GM18508 (cell line): ENCODE measurements around the gene NDUFS2.

ENCODE experiments used
- ATAC-seq: cut with Tn5 transposase; IDR thresholded peaks from one replicate; pipeline ENCODE4 v1.9.1; 2021; ENCODE audit warnings: moderate number of reproducible peaks; ENCODE audit not compliant: insufficient read depth, unreplicated experiment

NDUFS2 gene

DNA sequence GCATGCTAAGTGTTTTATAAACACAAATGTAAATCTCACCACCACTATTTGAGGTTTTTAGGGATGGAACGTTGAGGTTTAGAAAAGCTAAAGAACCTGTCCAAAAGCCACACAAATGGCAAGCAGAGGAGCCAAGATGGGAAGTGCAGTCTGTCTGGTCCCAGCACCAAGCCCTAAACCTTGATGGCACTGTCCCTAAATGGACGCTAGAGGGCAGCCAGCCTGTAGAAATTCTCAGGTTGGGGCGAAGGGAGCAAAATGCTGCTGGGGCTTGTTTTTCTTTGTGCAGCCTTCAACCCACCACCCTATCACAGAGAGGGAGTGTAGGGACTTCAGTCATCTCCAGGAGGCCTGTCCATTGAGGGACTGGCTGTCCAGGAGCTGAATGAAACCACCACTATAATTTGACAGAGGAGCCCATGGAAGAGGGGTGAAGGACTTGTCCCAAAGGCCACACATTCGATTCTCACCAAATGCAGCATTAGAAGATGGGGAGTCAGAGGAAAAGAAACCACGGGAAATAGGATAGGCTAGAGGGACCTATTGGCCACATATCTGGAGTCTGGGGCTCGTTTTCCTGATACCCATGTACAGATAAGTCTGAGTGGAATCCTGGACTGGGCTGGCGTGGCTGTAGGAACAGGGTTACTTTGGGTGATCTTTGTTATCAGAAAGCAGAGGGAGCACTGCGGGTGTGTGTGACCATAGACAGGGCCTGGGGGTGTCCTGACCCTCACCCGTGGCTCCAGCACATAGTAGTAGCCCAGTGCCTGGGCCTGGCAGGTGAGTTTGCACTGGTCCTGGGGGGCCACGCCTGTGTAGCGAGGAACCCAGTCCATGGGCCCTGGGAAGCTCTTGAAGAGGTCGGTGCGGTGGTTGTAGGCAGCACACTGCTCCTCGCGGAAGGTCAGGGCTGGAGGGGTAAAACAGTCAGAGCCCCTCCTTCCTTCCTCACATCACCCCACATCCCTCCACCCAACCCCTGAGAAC lies 9.4 kb upstream of the NDUFS2 start:
- no peak for ATAC-seq

DNA sequence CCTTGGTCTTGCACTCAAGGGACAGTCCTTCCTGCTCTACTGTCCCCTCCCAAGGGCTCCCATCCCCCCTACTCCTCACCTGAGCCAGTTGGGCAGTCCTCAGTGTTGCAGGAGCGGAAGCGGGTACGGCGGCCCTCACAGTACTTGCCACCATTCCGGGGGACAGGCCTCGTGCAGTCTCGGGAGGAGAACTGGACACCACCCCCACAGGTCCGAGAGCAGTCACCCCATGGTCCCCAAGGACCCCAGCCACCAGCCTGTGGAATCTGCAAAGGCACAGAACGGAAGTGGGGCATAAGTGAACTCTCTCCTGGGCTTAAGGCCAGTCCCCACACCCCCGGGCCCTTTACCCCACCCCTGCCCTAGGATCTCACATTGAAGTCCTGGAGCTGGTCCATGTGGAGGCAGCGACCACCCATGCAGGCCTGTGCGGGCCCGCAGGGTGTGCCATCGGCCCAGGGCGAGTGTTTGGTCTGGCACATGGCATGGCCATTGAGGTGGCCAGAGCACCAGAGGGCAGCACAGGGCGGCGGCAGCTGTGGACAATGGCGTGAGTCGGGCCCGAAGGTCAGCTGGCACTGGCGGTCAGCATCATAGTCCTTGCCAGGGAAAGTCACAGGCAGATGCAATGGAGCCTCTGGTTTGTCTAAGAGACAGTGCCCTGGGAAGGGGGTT lies 8.5 kb upstream of the NDUFS2 start:
- ATAC-seq = no peak

DNA sequence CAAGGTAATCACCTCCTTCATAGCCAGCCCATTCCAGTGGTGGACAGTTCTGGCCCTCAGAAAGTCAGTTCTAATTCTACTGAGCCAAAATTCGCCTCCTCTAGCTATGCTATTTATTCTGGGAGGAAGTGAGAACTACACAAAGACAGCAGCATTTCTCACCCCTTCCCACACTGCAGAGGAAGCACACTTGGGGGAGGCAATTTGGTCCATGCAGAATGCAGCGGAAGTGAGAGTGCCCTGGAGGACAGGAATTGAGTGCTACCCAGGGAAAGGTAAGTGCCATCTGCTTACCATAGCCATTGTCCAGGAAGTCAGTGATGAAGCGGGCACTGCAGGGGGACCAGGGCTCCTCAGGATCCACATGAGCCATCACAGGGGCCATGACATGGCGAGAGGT lies 7.0 kb upstream of the NDUFS2 start:
- ATAC-seq = no peak

DNA sequence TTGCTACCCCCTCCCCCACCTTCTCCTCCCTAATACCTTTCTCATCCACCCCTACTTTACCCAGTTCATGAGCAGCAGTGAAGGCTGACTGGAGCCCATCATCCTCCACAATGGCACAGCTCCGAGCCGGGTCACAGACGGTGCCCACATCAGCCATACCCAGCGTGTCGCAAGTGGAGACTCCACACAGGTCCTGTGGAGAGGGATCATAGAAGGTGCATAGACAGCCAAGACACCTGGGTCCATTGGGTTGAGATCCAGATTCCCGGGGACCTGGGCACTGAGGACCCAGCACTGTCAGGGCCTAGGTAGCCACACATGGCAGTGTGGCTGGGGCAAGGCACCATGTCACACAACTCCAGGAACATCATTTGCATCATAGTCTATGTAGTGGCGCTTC lies 6.1 kb upstream of the NDUFS2 start:
- no peak for ATAC-seq

DNA sequence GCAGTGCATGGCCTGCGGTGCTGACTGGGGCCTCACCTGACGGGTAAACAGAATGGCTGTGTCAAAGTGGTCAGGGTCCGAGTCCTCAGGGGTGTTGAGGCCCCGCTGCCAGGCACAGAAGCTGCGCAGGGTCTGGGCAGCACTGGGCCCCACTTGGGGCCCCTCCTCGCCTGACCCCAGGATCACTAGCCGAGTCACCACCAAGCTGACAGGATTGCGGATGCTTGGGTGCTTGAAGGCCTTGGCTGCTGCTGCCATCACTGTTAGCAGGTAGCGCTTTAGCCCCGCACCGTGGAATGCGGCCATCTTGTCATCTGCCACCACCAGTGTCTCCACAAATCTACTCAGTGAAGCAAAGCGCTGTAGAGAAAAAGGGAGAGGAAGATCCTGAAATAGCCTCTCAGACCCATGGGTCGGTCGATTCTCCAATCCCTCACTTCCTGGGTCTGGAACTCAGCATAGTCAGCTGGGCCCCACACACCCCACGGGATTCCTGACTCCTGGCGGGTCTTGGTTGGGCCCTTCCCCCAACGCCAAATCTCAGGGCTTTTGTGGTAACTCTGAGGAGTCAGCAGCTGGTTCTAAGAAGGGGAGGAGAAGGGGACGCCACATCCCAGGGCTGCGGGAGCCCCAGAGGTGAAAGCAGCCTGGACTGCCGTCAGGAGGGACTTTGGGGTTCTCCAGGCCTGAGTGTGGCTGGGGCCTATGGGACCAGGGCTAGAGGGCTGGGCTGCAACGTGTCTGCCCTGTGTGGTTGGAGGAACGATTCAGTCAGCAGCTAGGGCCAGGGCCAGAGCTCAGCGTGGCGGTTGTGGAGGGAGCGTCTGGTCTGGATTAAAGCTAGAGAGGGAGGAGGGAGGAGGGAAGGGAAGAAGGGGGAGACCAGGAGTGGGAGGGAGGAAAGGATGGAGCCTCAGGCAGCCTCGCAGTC lies 5.4 kb upstream of the NDUFS2 start:
- ATAC-seq = no peak

DNA sequence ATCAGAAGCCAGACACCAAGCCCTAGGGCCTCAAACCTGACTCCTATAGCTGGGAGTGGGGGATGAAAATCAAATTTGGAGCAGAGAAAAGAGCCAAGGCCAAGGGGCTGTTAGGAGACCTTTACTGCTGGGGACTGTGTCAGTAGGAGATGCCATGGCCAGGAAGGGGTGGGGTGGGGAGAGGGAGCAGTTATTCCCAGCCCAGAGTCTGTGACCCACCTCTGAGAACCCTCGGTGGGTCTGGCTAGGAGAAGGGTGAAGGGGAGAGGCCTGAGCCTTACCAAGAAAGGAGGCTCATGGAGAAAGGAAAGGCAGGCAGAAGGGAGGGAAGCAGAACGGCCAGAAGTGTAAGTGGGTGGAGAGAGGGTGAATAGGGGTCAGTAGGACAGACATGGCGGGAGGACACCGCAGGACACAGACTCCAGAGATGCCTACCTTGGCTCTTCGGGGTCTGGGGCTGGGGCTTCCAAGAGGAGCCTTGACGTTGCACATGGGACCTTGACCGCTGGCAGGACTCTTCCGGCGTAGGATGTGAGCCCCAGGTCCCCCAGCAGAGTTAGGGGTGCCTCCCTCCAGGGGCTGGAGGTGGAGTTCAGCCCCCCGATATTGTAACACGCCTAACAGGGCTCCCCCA lies 4.5 kb upstream of the NDUFS2 start:
- ATAC-seq = no peak

DNA sequence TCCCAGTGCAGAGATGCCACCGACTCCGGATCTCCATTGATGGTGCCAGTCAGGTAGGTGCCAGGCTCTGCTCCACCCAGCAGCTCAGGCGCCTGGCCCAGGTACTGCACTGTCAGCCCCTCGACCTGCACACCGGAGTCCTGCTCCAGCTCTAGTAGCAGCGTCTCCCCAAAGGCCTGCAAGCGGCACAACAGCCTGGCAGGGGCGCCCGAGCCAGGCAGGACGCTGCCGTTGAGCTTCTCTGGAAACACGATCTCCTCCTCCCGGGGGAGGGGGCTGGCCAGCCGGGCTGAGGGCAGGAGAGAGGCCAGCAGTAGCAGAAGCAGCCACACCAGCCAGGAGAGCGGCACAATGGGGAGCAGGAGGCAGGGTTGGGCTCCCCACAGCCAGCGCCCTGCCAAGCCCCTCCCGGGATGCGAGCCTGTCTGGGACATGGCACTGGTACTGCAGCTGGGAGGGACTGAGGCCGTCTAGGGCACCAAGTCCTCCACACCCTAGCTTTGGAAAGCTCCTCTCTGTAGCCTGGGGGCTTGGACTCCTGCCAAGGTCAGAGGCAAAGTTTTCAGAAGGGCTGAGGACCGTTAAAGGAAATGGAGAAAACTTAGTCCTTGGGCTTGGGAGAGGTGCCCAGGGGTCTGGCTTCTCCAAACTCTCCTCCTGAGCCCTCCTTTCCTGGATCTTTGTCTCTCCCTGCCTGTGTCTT lies 3.8 kb upstream of the NDUFS2 start:
- no peak for ATAC-seq

DNA sequence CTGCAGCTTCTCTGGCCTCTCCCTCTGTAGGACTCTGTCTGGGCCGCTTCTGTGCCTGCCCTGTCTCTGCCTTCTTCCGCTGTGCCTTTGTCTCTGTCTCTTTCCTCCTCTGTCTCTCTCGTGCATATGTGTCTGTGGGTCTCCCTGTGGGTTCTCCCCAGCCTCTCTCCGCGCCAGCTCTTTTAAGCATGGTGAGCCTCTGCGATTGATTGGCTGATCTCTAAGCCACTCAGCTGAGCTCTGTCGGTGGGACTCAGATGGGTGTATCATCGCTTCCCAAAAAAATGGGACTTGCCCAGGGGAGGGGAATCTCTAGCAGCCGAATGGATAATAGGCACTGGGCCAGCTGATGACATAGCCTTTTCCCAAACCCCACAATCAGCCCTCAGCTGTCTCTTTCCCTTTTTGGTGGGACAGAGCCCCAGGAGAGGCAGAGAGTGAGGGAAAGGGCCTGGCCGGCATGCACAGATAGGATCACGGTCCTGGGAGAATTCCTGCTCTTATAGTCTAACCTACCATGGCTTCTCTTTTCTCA lies 3.2 kb upstream of the NDUFS2 start, which contains the start of gene ADAMTS4:
Gene ADAMTS4, minus strand, starts transcription at position 158 of the 535 bp plus-strand sequence. CDS start 427 bp downstream, outside the sequence.
- no peak for ATAC-seq

DNA sequence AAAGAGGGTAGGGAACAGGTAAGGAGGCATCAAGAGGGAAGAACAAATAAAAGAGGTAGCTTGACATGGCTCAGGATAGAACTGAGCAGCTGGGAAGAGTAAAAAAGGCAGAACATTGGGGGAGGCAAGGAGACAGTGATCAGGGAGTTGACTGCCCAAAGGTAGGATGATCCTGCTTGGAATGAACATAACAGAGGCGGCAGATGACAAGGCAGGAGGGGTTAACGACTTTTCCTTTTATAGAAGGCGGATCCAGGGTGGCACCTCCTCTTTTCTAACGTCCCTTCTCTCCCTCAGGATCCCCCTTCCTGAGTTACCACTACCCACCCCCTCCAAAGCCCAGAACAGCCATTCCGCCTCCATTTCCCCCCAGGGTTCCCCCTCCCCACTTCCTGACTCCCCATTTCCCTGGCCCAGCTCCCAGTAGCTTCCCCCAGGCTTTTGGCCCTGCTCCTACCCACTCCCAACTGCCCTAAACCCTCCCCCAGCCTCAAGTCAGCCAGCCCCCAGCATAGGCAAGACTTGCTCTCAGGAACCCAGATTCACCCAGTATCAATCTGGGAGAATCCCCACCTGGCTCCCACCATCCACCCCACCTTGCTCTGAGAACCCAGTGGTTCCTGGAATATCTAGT lies 2.5 kb upstream of the NDUFS2 start:
- no peak for ATAC-seq

DNA sequence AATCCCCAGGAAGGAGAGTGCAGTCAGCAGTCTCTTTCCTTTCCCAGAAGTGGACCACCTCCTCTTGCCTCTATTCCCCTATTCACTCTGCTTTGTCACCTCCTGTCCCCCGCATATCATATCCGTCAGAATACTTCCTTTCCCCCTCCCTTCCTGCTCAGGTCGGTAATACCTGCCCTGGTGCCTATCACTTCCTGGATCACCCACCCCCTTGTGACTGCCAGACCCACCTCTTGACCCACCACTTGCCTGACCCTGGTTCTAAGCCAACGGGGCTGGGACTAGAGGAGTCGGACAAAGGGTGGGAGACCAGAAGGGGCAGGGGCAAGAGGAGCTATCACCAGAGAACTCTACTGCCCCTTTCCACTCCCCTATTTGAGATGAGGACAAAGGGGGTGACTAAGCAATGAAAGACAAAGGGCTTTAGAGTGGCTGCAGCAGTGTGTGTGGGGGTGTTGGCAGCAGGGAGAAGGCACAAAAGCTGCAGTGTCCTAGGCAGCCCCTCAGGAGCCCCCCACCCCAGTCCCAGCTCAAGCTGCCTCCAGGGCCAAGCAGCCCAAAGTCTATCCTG lies 1.7 kb upstream of the NDUFS2 start:
- no peak for ATAC-seq

DNA sequence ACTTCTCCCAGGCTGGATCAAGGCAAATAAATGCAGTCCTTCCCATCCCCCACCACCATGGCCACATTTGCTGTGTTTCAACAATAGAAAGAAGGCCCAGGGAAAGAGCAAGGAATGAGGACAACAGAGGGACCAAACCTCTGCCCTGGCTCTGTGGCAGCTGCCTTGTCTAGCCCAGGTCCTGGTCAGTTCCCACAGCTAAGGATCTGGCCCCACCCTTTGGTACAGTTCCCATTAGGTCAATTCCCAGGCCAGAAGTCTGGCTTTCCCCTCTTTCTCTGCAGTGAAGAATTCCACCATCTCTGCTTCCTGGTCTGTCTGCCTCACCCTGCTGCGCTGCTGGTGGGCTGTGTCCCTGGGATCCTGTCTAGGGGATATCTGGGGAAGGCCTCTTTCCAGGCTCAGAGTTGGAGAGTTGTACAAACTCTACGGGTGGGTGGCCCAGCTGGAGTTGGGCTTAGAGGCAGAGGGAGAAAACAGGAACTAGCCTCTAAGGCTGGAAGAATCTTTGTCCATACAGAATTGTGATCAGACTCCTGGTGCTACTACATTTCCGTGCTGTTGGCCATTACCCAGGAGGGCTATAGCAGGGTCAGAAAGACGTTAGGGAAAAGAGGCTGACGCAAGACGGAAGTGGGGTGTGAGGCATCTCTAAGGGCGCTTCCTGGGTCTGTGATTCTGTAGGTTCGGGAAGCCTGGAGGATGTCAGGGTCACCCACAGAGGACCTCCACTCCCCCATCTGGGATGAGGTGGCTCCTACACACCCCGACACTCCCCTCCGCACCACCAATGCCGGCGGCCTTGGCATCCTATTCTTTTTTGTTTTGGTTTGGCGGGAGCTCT lies 953 bp upstream of the NDUFS2 start:
- no peak for ATAC-seq

DNA sequence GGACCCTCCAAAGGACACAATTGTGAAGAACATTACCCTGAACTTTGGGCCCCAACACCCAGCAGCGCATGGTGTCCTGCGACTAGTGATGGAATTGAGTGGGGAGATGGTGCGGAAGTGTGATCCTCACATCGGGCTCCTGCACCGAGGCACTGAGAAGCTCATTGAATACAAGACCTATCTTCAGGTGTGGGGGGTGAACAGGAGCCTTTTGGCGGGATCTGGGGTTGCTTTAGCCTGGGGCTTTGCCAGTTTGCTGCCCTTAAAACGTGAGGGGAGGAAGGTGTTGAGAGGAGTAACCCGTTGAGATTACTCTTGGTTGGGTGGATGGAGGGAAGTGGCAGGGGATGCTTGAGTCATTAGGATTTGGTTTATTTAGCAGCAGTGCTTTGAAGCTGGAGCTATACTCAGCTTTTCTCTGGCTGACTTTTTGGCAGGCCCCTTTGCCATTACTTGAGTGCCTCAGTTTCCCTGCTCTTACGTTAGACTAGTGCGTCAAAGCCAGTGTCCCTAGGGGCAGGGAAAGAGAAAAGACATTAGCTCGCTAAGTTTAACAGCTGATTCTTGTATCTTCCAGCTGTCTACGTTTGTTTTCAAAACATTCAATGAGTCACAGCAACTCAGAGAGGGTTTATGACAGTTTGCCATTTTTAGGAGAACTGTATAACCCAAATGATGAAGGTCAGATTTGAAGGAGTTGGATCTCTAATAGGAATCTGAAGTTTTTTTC lies 4.4 kb downstream of the NDUFS2 start:
- ATAC-seq = no peak

DNA sequence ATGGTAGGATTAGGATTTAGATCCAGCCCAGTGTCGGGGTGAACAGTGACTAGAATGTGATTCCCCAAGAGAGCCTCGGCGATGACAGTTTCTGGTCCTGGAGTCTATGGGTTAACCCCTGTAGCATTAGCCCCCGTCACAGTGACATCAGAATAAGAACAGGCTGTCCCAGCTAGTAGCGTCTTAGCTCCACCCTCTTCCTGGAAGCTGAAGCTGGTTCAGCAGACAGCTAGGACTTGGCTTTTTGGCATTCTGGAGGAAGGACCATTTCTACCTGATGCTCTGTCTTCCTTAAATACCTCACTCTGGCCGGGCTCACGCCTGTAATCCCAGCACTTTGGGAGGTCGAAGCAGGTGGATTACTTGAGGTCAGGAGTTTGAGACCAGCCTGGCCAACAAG lies 5.0 kb downstream of the NDUFS2 start:
- ATAC-seq = no peak

DNA sequence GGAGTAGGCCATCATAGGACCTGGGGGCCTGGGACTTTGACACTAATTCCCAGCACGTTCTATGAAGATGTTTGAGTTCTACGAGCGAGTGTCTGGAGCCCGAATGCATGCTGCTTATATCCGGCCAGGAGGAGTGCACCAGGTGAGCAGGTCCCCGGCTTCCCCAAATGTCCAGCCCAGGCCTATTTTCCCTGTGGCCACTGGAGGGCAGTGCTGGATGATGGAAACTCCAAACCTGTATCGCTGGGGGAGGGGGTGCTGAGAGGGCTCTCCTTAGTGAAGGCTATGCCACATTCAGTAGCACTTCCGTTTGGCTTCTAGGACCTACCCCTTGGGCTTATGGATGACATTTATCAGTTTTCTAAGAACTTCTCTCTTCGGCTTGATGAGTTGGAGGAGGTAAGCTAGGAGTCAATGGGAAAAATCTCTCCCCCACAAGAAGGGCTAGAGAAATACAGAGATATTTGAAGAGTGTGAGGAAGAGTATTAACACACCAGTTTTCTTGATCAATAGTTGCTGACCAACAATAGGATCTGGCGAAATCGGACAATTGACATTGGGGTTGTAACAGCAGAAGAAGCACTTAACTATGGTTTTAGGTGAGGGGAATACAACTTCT lies 7.7 kb downstream of the NDUFS2 start:
- ATAC-seq = no peak

DNA sequence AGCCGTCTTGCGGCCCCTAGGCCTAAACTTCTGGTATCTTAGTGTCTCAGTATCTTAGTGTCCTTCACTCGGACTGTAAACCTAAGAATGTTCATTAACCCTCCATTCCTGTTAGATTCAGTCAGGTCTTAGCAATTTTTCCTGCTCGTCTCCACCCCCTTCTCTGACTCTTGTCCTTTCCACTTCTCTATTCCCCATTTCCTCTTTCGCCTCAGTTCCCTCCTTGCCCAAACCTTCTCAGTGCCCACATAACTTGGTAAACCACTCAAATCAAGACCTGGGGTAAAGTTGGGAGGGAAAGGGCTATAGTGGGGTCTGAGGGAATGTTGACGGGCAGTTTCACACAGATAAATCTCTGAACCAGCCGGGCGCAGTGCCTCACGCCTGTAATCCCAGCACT lies 12.2 kb downstream of the NDUFS2 start:
- no peak for ATAC-seq

DNA sequence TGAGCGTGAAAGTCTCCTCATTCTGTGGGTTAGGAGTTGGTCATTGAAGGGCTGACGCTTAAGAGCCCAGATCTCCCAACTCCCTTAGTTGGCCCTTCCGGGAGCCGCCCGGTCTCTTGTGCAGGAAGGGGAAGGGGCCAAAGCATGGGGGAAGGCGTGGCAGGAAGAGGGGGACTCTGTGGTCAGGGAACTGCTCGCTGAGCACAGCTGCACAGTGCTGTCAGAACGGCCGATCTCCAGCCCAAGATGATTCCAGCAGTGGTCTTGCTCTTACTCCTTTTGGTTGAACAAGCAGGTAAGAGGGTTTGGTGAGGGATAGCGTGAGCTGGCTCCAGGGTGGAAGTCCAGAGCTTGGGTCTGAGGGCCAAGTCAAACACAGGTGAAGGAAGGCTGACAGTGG lies 12.9 kb downstream of the NDUFS2 start, which contains the start of gene FCER1G:
Gene FCER1G, plus strand, starts transcription at position 220 of the 400 bp plus-strand sequence. Its CDS starts 27 bp downstream, at position 247.
- ATAC-seq = no peak
